GM12878 (cell line): Measurements from ENCODE around the gene AKR1C1.
"Not testable (repeated sequence)": the region's sequence is repeated elsewhere in the genome, so short reads cannot be mapped to it uniquely, and the experiment has no call there.

Experiments used
- ATF3 ChIP-seq: IDR thresholded peaks from 2 replicates; pipeline ENCODE4 v1.6.1; 2011; ENCODE audit warnings: low read depth, mild to moderate bottlenecking, low read length, moderate library complexity, borderline replicate concordance; ENCODE audit errors: extremely low read depth
- CTCF ChIP-seq, 3 experiments: IDR thresholded peaks in 2 of 3; conservative IDR thresholded peaks in 1 of 3; 2 replicates each; pipeline ENCODE4 v1.5.1; 2011; ENCODE audit warnings: low read depth in 3 of 3, low read length in 3 of 3, mild to moderate bottlenecking in 3 of 3, control low read depth in 2 of 3, moderate library complexity in 2 of 3, inconsistent platforms in 1 of 3, mixed read lengths in 1 of 3; ENCODE audit not compliant: control insufficient read depth in 2 of 3, insufficient read depth in 1 of 3; ENCODE audit errors: extremely low read depth in 1 of 3
- EZH2 ChIP-seq: IDR thresholded peaks from 2 replicates; pipeline ENCODE4 v1.6.1; 2012; ENCODE audit warnings: low read depth, mild to moderate bottlenecking, control low read depth, inconsistent platforms, low read length, borderline replicate concordance; ENCODE audit not compliant: control insufficient read depth
- FOXM1 ChIP-seq: IDR thresholded peaks from 2 replicates; pipeline ENCODE4 v1.6.1; 2012; ENCODE audit warnings: low read depth, mild to moderate bottlenecking, inconsistent platforms, low read length, moderate library complexity
- NRF1 ChIP-seq: conservative IDR thresholded peaks from 2 replicates; pipeline ENCODE4 v1.6.1; 2011; ENCODE audit warnings: mild to moderate bottlenecking, low read depth, low read length, improper control_type of control experiment
- POLR2AphosphoS2 ChIP-seq: IDR thresholded peaks from 2 replicates; pipeline ENCODE4 v1.6.1; 2011; ENCODE audit warnings: low read depth, mild to moderate bottlenecking, low read length, improper control_type of control experiment, moderate library complexity
- RAD21 ChIP-seq: IDR thresholded peaks from 2 replicates; pipeline ENCODE4 v1.6.1; 2011; ENCODE audit warnings: mild to moderate bottlenecking, low read depth, low read length, moderate library complexity; ENCODE audit not compliant: insufficient read depth
- SIX5 ChIP-seq: IDR thresholded peaks from 2 replicates; pipeline ENCODE4 v1.6.1; 2011; ENCODE audit warnings: mild to moderate bottlenecking, low read depth, low read length, moderate library complexity; ENCODE audit not compliant: severe bottlenecking
- SMARCA5 ChIP-seq: fragments of 450-650 bp; IDR thresholded peaks from 2 replicates; pipeline ENCODE4 v1.6.1; 2017; ENCODE audit warnings: mild to moderate bottlenecking
- TAF1 ChIP-seq: IDR thresholded peaks from 2 replicates; pipeline ENCODE4 v1.6.1; 2011; ENCODE audit warnings: mild to moderate bottlenecking, low read depth, low read length, borderline replicate concordance
- YY1 ChIP-seq: IDR thresholded peaks from 2 replicates; pipeline ENCODE4 v1.6.1; 2011; ENCODE audit warnings: low read depth, mild to moderate bottlenecking, low read length

- TF ChIP-seq YY1; EZH2; ATF3; RAD21; POLR2AphosphoS2; SMARCA5; FOXM1; SIX5; NRF1; TAF1; CTCF (IDR thresholded peaks at IDR 0.05 in 2 of 3, conservative IDR thresholded peaks at IDR 0.05 in 1 of 3; ENCODE audit: control insufficient read depth in 2 of 3, extremely low read depth in 1 of 3, insufficient read depth in 1 of 3, low read depth in 3 of 3, low read length in 3 of 3): not testable (repeated sequence)
Observed at GRCh38 chr10:4991463-4991862, 28.2 kb downstream of the AKR1C1 start.
